Liver (tissue), 9 donors: Measurements from ENCODE around the gene GNG7. TPM values are rescaled to one million over a fixed set of nuclear protein-coding genes. Genes with fewer than 3 reads are reported as not detected.

Experiments used
- DNase-seq: peaks from one replicate; pipeline ENCODE4 v3.0.0-alpha.2; 2017; ENCODE audit warnings: low spot score
- H3K27ac ChIP-seq, 2 donors: one replicate each; pipeline ENCODE4 v1.7.0; 2013; ENCODE audit warnings: inconsistent platforms in 2 of 2, low read length in 2 of 2, control low read depth in 1 of 2, low read depth in 1 of 2, mild to moderate bottlenecking in 1 of 2
- H3K27me3 ChIP-seq, 4 donors: one replicate each; pipeline versions ENCODE4 v1.6.1 to v1.7.0; 2013; ENCODE audit warnings: low read length in 3 of 4, inconsistent platforms in 1 of 4, mild to moderate bottlenecking in 1 of 4, moderate library complexity in 1 of 4; ENCODE audit not compliant: control insufficient read depth in 4 of 4, insufficient read depth in 4 of 4
- H3K36me3 ChIP-seq, 4 donors: one replicate each; pipeline versions ENCODE4 v1.6.1 to v1.7.0; 2013; ENCODE audit warnings: low read length in 3 of 4, mild to moderate bottlenecking in 3 of 4, low read depth in 1 of 4, moderate library complexity in 1 of 4; ENCODE audit not compliant: control insufficient read depth in 4 of 4, insufficient read depth in 3 of 4
- H3K4me1 ChIP-seq, 4 donors: one replicate each; pipeline versions ENCODE4 v1.6.1 to v1.7.0; 2013; ENCODE audit warnings: low read length in 3 of 4, mild to moderate bottlenecking in 3 of 4, moderate library complexity in 1 of 4; ENCODE audit not compliant: control insufficient read depth in 4 of 4, insufficient read depth in 4 of 4
- H3K4me3 ChIP-seq, 3 donors: one replicate each; pipeline versions ENCODE4 v1.6.1 to v1.7.0; 2013; ENCODE audit warnings: low read length in 3 of 3, control low read depth in 1 of 3, low read depth in 1 of 3, mild to moderate bottlenecking in 1 of 3
- H3K9ac ChIP-seq, 2 donors: one replicate each; pipeline ENCODE4 v1.7.0; 2013; ENCODE audit warnings: low read length in 2 of 2, mild to moderate bottlenecking in 2 of 2, moderate library complexity in 2 of 2, control low read depth in 1 of 2, low read depth in 1 of 2
- H3K9me3 ChIP-seq, 4 donors: one replicate each; pipeline versions ENCODE4 v1.6.1 to v1.7.0; 2013; ENCODE audit warnings: low read length in 3 of 4; ENCODE audit not compliant: control insufficient read depth in 4 of 4
- ATF3 ChIP-seq: IDR thresholded peaks from 2 replicates; pipeline ENCODE4 v1.6.1; 2016; ENCODE audit warnings: antibody characterized with exemption
- FOXA1 ChIP-seq: IDR thresholded peaks from 2 replicates; pipeline ENCODE4 v1.6.1; 2016; ENCODE audit warnings: antibody characterized with exemption
- FOXA2 ChIP-seq: IDR thresholded peaks from 2 replicates; pipeline ENCODE4 v1.6.1; 2016; ENCODE audit warnings: antibody characterized with exemption
- GABPA ChIP-seq, 2 donors: IDR thresholded peaks in 1 of 2; conservative IDR thresholded peaks in 1 of 2; 2 replicates each; pipeline ENCODE4 v1.6.1; 2016; ENCODE audit warnings: antibody characterized with exemption in 2 of 2, mild to moderate bottlenecking in 1 of 2, moderate library complexity in 1 of 2
- HNF4G ChIP-seq: IDR thresholded peaks from 2 replicates; pipeline ENCODE4 v1.6.1; 2016; ENCODE audit warnings: antibody characterized with exemption
- JUND ChIP-seq, 2 donors: IDR thresholded peaks; 2 replicates each; pipeline ENCODE4 v1.6.1; 2016; ENCODE audit warnings: antibody characterized with exemption in 2 of 2
- MAX ChIP-seq: IDR thresholded peaks from 2 replicates; pipeline ENCODE4 v1.6.1; 2016; ENCODE audit warnings: antibody characterized with exemption
- NR2F2 ChIP-seq: IDR thresholded peaks from 2 replicates; pipeline ENCODE4 v1.6.1; 2016; ENCODE audit warnings: antibody characterized with exemption
- RAD21 ChIP-seq, 2 donors: IDR thresholded peaks; 2 replicates each; pipeline ENCODE4 v1.6.1; 2016; ENCODE audit warnings: antibody characterized with exemption in 2 of 2, mild to moderate bottlenecking in 2 of 2
- REST ChIP-seq: IDR thresholded peaks from 2 replicates; pipeline ENCODE4 v1.6.1; 2016; ENCODE audit warnings: antibody characterized with exemption, mild to moderate bottlenecking
- RXRA ChIP-seq, 2 donors: IDR thresholded peaks; 2 replicates each; pipeline ENCODE4 v1.6.1; 2017 to 2018; ENCODE audit warnings: antibody characterized with exemption in 2 of 2, mild to moderate bottlenecking in 1 of 2
- SP1 ChIP-seq: IDR thresholded peaks from 2 replicates; pipeline ENCODE4 v1.6.1; 2018; ENCODE audit warnings: antibody characterized with exemption, mild to moderate bottlenecking
- TAF1 ChIP-seq: conservative IDR thresholded peaks from 2 replicates; pipeline ENCODE4 v1.6.1; 2016; ENCODE audit warnings: antibody characterized with exemption, mild to moderate bottlenecking
- YY1 ChIP-seq: IDR thresholded peaks from 2 replicates; pipeline ENCODE4 v1.6.1; 2016; ENCODE audit warnings: antibody characterized with exemption, mild to moderate bottlenecking
- WGBS: extraction: QIAGEN DNeasy Blood & Tissue Kit; methylation state at CpG from one replicate; pipeline ENCODE4 v1.1.7; 2013; 5-methylcytosine and 5-hydroxymethylcytosine counted together
- polyA plus RNA-seq, 2 donors: library from polyadenylated mRNA; stranded (reverse) in 1 of 2; unstranded in 1 of 2; fragments of 200-250 nt in 1 of 2; fragments of >200 nt in 1 of 2; fragmentation: Nextera tagmentation in 1 of 2; extraction: Ambion mirVana in 1 of 2; gene quantifications; one replicate each; pipeline versions ENCODE4 v1.2.1 to v1.2.3, GENCODE V29; 2013 to 2015
- total RNA-seq, 2 donors: library from RNA; depleted of rRNA; stranded (reverse); fragments of >200 nt; gene quantifications; one replicate each; pipeline ENCODE4 v1.2.3, GENCODE V29; 2014
- TF ChIP-seq, protein P1 (sequence below): IDR thresholded peaks from 2 replicates; pipeline ENCODE4 v1.6.1; 2016; ENCODE audit warnings: antibody characterized with exemption
- TF ChIP-seq, protein P2 (sequence below): fragments of 150-350 bp; IDR thresholded peaks from 2 replicates; pipeline ENCODE4 v1.5.1; 2017; ENCODE audit warnings: improper control_type of control experiment, low read depth, low read length; ENCODE audit not compliant: missing input control
- donor health status: healthy.
- donor health status: healthy.
- donor health status: healthy.
- donor health status: healthy.
- donor health status: healthy.

GNG7 gene
- total and polyA plus RNA-seq, 4 donors = 0.75 to 1.9 (median 1.1) TPM

- DNase-seq = no peak
- TF ChIP-seq NR2F2 (no peak), FOXA2 (no peak), GABPA (IDR thresholded peaks at IDR 0.05 in 1 of 2, conservative IDR thresholded peaks at IDR 0.05 in 1 of 2) (no peak), SP1 (peak; percentile 10), YY1 (no peak), JUND (IDR thresholded peaks at IDR 0.05) (no peak), RAD21 (IDR thresholded peaks at IDR 0.05) (peak in 1 of 2 donors; percentile 21), HNF4G (no peak), TAF1 (no peak), MAX (no peak), REST (no peak), ATF3 (no peak), RXRA (IDR thresholded peaks at IDR 0.05) (no peak), FOXA1 (no peak)
- TF ChIP-seq, protein P1, sequence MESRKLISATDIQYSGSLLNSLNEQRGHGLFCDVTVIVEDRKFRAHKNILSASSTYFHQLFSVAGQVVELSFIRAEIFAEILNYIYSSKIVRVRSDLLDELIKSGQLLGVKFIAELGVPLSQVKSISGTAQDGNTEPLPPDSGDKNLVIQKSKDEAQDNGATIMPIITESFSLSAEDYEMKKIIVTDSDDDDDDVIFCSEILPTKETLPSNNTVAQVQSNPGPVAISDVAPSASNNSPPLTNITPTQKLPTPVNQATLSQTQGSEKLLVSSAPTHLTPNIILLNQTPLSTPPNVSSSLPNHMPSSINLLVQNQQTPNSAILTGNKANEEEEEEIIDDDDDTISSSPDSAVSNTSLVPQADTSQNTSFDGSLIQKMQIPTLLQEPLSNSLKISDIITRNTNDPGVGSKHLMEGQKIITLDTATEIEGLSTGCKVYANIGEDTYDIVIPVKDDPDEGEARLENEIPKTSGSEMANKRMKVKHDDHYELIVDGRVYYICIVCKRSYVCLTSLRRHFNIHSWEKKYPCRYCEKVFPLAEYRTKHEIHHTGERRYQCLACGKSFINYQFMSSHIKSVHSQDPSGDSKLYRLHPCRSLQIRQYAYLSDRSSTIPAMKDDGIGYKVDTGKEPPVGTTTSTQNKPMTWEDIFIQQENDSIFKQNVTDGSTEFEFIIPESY = no peak
- TF ChIP-seq, protein P2, sequence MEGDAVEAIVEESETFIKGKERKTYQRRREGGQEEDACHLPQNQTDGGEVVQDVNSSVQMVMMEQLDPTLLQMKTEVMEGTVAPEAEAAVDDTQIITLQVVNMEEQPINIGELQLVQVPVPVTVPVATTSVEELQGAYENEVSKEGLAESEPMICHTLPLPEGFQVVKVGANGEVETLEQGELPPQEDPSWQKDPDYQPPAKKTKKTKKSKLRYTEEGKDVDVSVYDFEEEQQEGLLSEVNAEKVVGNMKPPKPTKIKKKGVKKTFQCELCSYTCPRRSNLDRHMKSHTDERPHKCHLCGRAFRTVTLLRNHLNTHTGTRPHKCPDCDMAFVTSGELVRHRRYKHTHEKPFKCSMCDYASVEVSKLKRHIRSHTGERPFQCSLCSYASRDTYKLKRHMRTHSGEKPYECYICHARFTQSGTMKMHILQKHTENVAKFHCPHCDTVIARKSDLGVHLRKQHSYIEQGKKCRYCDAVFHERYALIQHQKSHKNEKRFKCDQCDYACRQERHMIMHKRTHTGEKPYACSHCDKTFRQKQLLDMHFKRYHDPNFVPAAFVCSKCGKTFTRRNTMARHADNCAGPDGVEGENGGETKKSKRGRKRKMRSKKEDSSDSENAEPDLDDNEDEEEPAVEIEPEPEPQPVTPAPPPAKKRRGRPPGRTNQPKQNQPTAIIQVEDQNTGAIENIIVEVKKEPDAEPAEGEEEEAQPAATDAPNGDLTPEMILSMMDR = no peak
- peaks cover 0 to 9% (median 7%) of the 10 kb centered on the region in 4 donors for H3K4me1 ChIP-seq
- no peaks in the 10 kb centered on the region for H3K27me3 ChIP-seq
- peak overlapping the region; percentile 81 to 99 (median 89) for H3K4me3 ChIP-seq
- peak overlapping the region; percentile 70 to 98 for H3K9ac ChIP-seq
- no peaks in the 10 kb centered on the region for H3K9me3 ChIP-seq
- peaks cover 4 to 7% (median 6%) of the 10 kb centered on the region in 4 donors for H3K36me3 ChIP-seq
- H3K27ac ChIP-seq = peak overlapping the region; percentile 91 to 94
- 2% methylated on average over 27 of the region's 27 CpGs for WGBS
Measured at GRCh38 chr19:2477141-2477710, 225.3 kb downstream of the GNG7 start.
